SU-DHL-6 (cell line): ENCODE data around the gene MPIG6B.

Experiments used
- H2AFZ ChIP-seq: fragments of 200-600 bp; sonication (generic); 2 replicates; pipeline ENCODE4 v1.6.1; 2014; ENCODE audit warnings: low read depth, mild to moderate bottlenecking, moderate library complexity, mixed read lengths, antibody characterized with exemption, low read length; ENCODE audit not compliant: severe bottlenecking
- H3F3A ChIP-seq: fragments of 200-600 bp; shearing (Covaris generic); 2 replicates; pipeline ENCODE4 v1.6.0; 2016; ENCODE audit warnings: antibody characterized with exemption, mild to moderate bottlenecking; ENCODE audit not compliant: insufficient read depth
- H3K27ac ChIP-seq: fragments of 200-600 bp; sonication (generic); 2 replicates; pipeline ENCODE4 v1.5.1; 2016; ENCODE audit warnings: low read depth, mild to moderate bottlenecking, low read length, moderate library complexity, mixed read lengths
- H3K27me3 ChIP-seq: fragments of 200-600 bp; sonication (generic), shearing (Covaris generic); 2 replicates; pipeline ENCODE4 v1.6.0; 2014; ENCODE audit warnings: mild to moderate bottlenecking, low read length
- H3K36me3 ChIP-seq: fragments of 200-600 bp; sonication (generic); 2 replicates; pipeline ENCODE4 v1.6.1; 2014; ENCODE audit warnings: mild to moderate bottlenecking, low read length, mixed read lengths
- H3K4me2 ChIP-seq: fragments of 300-600, 200-600 bp; shearing (Covaris generic), sonication (generic); 2 replicates; pipeline ENCODE4 v1.6.0; 2014; ENCODE audit warnings: low read length, low read depth, mild to moderate bottlenecking; ENCODE audit not compliant: poor library complexity, severe bottlenecking
- H3K4me3 ChIP-seq: fragments of 200-600 bp; sonication (generic); 2 replicates; pipeline ENCODE4 v1.5.1; 2014; ENCODE audit warnings: antibody characterized with exemption, low read length, mild to moderate bottlenecking, mixed read lengths; ENCODE audit not compliant: insufficient read depth, poor library complexity, severe bottlenecking
- H3K79me2 ChIP-seq: fragments of 200-600 bp; sonication (generic); 2 replicates; pipeline ENCODE4 v1.6.1; 2014; ENCODE audit warnings: mild to moderate bottlenecking, low read length, moderate library complexity; ENCODE audit not compliant: insufficient read depth
- H3K9ac ChIP-seq: fragments of 200-600 bp; sonication (generic); 2 replicates; pipeline ENCODE4 v1.7.0; 2014; ENCODE audit warnings: mild to moderate bottlenecking, low read length
- H3K9me2 ChIP-seq: fragments of 200-600 bp; sonication (generic); replicated peaks from 2 replicates; pipeline ENCODE4 v1.6.1; 2014; ENCODE audit warnings: low read length; ENCODE audit not compliant: insufficient read depth
- H3K9me3 ChIP-seq: fragments of 200-600 bp; sonication (generic); 2 replicates; pipeline ENCODE4 v1.6.1; 2014; ENCODE audit warnings: low read length, mixed read lengths; ENCODE audit not compliant: insufficient read depth
- H4K20me1 ChIP-seq: fragments of 200-600 bp; sonication (generic); 2 replicates; pipeline ENCODE4 v1.6.1; 2014; ENCODE audit warnings: low read depth, mild to moderate bottlenecking, antibody characterized with exemption, low read length, moderate library complexity, mixed read lengths
- EZH2phosphoT487 ChIP-seq: fragments of 200-600 bp; sonication (generic), shearing (Covaris generic); conservative IDR thresholded peaks from 2 replicates; pipeline ENCODE4 v1.6.1; 2018; ENCODE audit warnings: mild to moderate bottlenecking, antibody characterized with exemption, low read length, moderate library complexity, mixed read lengths
- TF ChIP-seq, protein P1 (sequence below): fragments of 200-600 bp; sonication (generic); IDR thresholded peaks from one replicate; pipeline ENCODE4 v1.5.1; 2017; ENCODE audit warnings: antibody characterized with exemption, mild to moderate bottlenecking, low read length, moderate library complexity; ENCODE audit not compliant: insufficient read depth, poor library complexity, severe bottlenecking

The MPIG6B gene

DNA sequence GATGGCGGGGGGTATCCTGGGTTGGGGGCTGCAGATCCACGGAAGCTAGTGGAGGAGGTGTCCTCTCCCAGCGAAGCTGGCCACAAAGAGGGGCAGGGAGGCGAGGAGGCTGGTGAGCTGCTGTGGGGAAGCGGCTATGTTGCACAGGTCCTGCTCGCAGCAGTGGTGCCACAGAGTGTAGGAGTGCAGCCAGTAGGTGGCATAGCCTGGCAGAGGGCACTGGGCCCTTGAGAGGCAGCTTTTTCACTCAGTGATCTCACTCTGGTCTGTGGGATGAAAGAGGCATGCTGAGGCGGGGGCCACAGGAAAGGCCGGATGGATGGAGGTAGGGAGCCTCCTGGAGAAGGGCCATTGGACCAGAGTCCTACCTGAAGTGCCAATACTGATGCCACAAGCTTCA, 10.9 kb upstream of the MPIG6B start:
- no peaks in the 10 kb centered on the region for H3K9me2 ChIP-seq
- no peaks in the 10 kb centered on the region for H3K36me3 ChIP-seq
- H3K79me2 ChIP-seq: no peaks in the 10 kb centered on the region
- H3K27ac ChIP-seq: no peak overlapping the region
- H2AFZ ChIP-seq: no peak overlapping the region
- no peak overlapping the region for H3K4me2 ChIP-seq
- no peaks in the 10 kb centered on the region for H3K27me3 ChIP-seq
- TF ChIP-seq, protein P1, sequence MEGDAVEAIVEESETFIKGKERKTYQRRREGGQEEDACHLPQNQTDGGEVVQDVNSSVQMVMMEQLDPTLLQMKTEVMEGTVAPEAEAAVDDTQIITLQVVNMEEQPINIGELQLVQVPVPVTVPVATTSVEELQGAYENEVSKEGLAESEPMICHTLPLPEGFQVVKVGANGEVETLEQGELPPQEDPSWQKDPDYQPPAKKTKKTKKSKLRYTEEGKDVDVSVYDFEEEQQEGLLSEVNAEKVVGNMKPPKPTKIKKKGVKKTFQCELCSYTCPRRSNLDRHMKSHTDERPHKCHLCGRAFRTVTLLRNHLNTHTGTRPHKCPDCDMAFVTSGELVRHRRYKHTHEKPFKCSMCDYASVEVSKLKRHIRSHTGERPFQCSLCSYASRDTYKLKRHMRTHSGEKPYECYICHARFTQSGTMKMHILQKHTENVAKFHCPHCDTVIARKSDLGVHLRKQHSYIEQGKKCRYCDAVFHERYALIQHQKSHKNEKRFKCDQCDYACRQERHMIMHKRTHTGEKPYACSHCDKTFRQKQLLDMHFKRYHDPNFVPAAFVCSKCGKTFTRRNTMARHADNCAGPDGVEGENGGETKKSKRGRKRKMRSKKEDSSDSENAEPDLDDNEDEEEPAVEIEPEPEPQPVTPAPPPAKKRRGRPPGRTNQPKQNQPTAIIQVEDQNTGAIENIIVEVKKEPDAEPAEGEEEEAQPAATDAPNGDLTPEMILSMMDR: peak; percentile 53
- no peak for TF ChIP-seq EZH2phosphoT487
- no peaks in the 10 kb centered on the region for H3K9me3 ChIP-seq
- H4K20me1 ChIP-seq: no peaks in the 10 kb centered on the region
- H3K9ac ChIP-seq: no peak overlapping the region
- no peaks in the 10 kb centered on the region for H3F3A ChIP-seq
- no peak overlapping the region for H3K4me3 ChIP-seq

DNA sequence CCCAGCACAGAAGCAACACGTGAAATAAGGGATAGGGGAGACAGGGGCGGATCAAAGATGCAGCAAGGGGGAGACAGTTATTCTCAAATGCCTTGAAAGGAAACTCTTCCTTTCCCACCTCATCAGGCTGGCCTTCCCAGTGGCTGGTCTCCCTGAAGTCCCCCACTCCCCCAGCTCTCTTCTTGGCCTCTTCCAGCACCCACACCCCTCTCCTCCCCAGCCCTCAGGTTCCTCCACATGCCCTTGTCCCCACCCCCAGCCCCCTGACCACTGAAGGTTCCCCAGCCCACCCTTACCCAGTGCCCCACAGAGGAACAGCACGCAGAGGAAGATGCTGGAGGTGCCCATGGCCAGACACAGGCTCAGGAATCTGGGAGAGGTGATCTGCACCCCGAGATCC, 9.7 kb upstream of the MPIG6B start:
- Histone ChIP-seq H3K36me3 (no peaks in the 10 kb centered on the region), H3K27me3 (no peaks in the 10 kb centered on the region), H3K9me2 (no peaks in the 10 kb centered on the region), H4K20me1 (no peaks in the 10 kb centered on the region), H3K4me2 (no peak overlapping the region), H3K9ac (no peak overlapping the region), H3K79me2 (no peaks in the 10 kb centered on the region), H3K27ac (no peak overlapping the region), H3K9me3 (no peaks in the 10 kb centered on the region), H2AFZ (no peak overlapping the region), H3F3A (no peaks in the 10 kb centered on the region), H3K4me3 (no peak overlapping the region)
- TF ChIP-seq, protein P1: no peak
- no peak for TF ChIP-seq EZH2phosphoT487

DNA sequence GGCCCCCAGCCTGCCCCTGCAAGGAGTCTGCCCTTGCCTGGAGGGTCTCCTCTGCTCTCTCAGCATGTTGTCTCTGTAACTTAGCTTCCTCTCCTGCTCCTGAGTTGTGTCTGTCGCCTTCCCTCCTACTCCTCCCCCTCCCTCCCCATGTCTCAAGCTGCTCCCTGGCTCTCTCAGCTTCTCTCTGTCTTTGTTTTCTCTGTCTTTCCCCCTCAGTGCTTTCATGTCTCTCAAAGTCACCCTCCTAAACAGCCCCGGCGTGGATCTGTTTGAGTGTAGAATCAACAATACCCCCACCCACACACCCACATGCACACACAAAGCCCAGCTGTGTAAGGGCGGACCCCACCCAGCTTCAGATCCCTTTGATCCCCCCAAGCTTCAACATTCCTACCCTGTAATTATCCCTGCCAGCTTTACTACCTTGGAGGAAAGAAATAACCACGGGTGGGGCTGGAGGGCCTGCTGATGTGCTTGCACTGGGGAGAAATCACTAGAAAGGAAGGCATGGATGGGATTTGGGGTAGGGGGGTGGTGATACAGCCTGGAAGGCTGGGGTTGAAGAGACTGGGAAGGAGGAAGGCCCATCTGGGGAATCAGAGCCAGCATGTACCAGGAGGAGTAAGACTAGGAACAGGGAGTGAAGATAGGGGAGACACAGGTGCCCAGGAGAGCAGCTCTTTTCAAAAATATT, 9.0 kb upstream of the MPIG6B start:
- Histone ChIP-seq H3K79me2 (no peaks in the 10 kb centered on the region), H2AFZ (no peak overlapping the region), H3K4me2 (no peak overlapping the region), H3F3A (no peaks in the 10 kb centered on the region), H4K20me1 (no peaks in the 10 kb centered on the region), H3K27me3 (no peaks in the 10 kb centered on the region), H3K9me2 (no peaks in the 10 kb centered on the region), H3K27ac (no peak overlapping the region), H3K9me3 (no peaks in the 10 kb centered on the region), H3K4me3 (no peak overlapping the region), H3K36me3 (no peaks in the 10 kb centered on the region), H3K9ac (no peak overlapping the region)
- no peak for TF ChIP-seq EZH2phosphoT487
- TF ChIP-seq, protein P1: no peak
